HG02759 (cell line): ENCODE results near the gene TRIP10.

ENCODE experiments used
- ATAC-seq: cut with Tn5 transposase; IDR thresholded peaks from one replicate; pipeline ENCODE4 v1.9.1; 2021; ENCODE audit warnings: mild to moderate bottlenecking, moderate library complexity; ENCODE audit not compliant: unreplicated experiment

TRIP10 gene

GRCh38 chr19:6710273-6711077, 29.0 kb upstream of the TRIP10 start:
- ATAC-seq = no peak

GRCh38 chr19:6711078-6711361, 28.5 kb upstream of the TRIP10 start:
- no peak for ATAC-seq

- no peak for ATAC-seq
These were observed 27.9 kb upstream of the TRIP10 start for GRCh38 chr19:6711605-6712004.

- ATAC-seq = no peak
These were observed 27.2 kb upstream of the TRIP10 start for GRCh38 chr19:6712231-6712630.

- no peak for ATAC-seq
These were observed 26.5 kb upstream of the TRIP10 start for GRCh38 chr19:6712692-6713670.

GRCh38 chr19:6713773-6714692, 25.4 kb upstream of the TRIP10 start:
- no peak for ATAC-seq

- no peak for ATAC-seq
These were observed 24.5 kb upstream of the TRIP10 start for GRCh38 chr19:6714749-6715555.

GRCh38 chr19:6716610-6716970, 22.9 kb upstream of the TRIP10 start:
- no peak for ATAC-seq

GRCh38 chr19:6717036-6717435, 22.4 kb upstream of the TRIP10 start:
- ATAC-seq = no peak

- no peak for ATAC-seq
These were observed 22.0 kb upstream of the TRIP10 start for GRCh38 chr19:6717441-6717971.

- ATAC-seq = no peak
These were observed 21.3 kb upstream of the TRIP10 start for GRCh38 chr19:6718111-6718740.

- no peak for ATAC-seq
These were observed 20.5 kb upstream of the TRIP10 start for GRCh38 chr19:6718741-6719539.

GRCh38 chr19:6719540-6719861, 20.0 kb upstream of the TRIP10 start:
- no peak for ATAC-seq

GRCh38 chr19:6719992-6720368, 19.5 kb upstream of the TRIP10 start:
- no peak for ATAC-seq

GRCh38 chr19:6720369-6721137, 18.9 kb upstream of the TRIP10 start, which contains the start of gene C3:
Gene C3 (minus strand): TSS chr19:6720650. CDS start chr19:6720589, 61 bp downstream.
- ATAC-seq = no peak

GRCh38 chr19:6721138-6721474, 18.4 kb upstream of the TRIP10 start:
- no peak for ATAC-seq

GRCh38 chr19:6721773-6722172, 17.7 kb upstream of the TRIP10 start:
- no peak for ATAC-seq

GRCh38 chr19:6723108-6723618, 16.3 kb upstream of the TRIP10 start:
- no peak for ATAC-seq
